ELF-1 (cell line): Measurements from ENCODE around the gene MYNN.

Experiments used
- DNase-seq: peaks from one replicate; pipeline ENCODE4 v3.0.0-alpha.2; 2016; ENCODE audit warnings: low read depth, low spot score

The MYNN gene

GRCh38 chr3:169827712-169828111, 54.5 kb downstream of the MYNN start:
- DNase-seq: no peak

GRCh38 chr3:169835533-169835932, 62.3 kb downstream of the MYNN start:
- DNase-seq: no peak

- DNase-seq: no peak
Measured at GRCh38 chr3:169836078-169836941, 63.1 kb downstream of the MYNN start.

GRCh38 chr3:169836942-169837275, 63.7 kb downstream of the MYNN start:
- no peak for DNase-seq

- DNase-seq: no peak
Measured at GRCh38 chr3:169838511-169839030, 65.4 kb downstream of the MYNN start.
